HS-27A (cell line): ENCODE measurements around the gene EPB41L5.

Source experiments
- DNase-seq: peaks from one replicate; pipeline ENCODE4 v3.0.0-alpha.2; 2012; ENCODE audit warnings: low read depth, missing footprints

Gene EPB41L5

GRCh38 chr2:120224735-120225548, 212.1 kb downstream of the EPB41L5 start:
- DNase-seq: no peak

- no peak for DNase-seq
Observed at GRCh38 chr2:120225549-120226065, 212.7 kb downstream of the EPB41L5 start.

DNA sequence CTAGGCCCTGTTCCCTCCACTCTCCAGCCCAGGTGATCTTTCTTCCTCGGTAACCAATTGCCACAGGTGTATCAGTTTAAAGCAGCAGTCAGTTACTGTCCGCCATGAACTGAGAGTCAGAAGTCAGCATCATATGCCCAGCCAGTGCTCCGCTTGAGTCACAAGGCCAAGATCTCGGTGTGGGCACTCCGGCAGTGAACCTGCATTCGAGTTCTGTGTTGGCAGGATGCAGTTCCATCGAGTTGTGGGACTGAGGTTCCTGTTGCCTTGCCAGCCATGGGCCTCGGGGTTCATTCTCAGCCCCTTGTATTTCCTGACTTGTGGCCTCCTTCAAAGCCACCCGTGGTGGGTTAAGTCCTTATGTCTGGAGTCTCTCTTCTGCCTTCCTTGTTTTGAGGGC, 213.4 kb downstream of the EPB41L5 start:
- DNase-seq: no peak

GRCh38 chr2:120227111-120227991, 214.5 kb downstream of the EPB41L5 start:
- DNase-seq: no peak

DNA sequence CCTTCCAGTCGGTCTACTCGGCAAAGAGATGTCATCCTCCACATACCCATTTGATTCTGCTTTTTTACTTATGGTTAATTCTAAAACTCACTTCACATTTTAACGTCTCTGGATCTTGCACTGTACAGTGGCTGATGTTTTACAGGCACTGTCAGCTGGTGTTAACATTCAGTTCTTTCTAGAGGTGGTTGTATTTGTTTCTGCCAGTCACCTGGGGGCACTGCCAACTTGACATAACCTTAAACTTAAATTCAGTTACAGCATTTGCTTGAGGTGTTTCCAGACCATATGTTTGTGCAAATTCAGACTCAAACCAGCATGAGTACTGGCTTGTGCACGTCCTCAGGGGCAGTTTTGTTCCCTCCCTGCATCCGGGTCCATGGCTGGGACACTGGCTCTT, 215.6 kb downstream of the EPB41L5 start:
- DNase-seq: no peak
